HG03558 (cell line): ENCODE measurements around the gene CILP2.

Experiments used
- ATAC-seq: cut with Tn5 transposase; IDR thresholded peaks from one replicate; pipeline ENCODE4 v1.9.1; 2021; ENCODE audit warnings: moderate number of reproducible peaks; ENCODE audit not compliant: unreplicated experiment; ENCODE audit errors: extremely low read depth

The CILP2 gene

DNA sequence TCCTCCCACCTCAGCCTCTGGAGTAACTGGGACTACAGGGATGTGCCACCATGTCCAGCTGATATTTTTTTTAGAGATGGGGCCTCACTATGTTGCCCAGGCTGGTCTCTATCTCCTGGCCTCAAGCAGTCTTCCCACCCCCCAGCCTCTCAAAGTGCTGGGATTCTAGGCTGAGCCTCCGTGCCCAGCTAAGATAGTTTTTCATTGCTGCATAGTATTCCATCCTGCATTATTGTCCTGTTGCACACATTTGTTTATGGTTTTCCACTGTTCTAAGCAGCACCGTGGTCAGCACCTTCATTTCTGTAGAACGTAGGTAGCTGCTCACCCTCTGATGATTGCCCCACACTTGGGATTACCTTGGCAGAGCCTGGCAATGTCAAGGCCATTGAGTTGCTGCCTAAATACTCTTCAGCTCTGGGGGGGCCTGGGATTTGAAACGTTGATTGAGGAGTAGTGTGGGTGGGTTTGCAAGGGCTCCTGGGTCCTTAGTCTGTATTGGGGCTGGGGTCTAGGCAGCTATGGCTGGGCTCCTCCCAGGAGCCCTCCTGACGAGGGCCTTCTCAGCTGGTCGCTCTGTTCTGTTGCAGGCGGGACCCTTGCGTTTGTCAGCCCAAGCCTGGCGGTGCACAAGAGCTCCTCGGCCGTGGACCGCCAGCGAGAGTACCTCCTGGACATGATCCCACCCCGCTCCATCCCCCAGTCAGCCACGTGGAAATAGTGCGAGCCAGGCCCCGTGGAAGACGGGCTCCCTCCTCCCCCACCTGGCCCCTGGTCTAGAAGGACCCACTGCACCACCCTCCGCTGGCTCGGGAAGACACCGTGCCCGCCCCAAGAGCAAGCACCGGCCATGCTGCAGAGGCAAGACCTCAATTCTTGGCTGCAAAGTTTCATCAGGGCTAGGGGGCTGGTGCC lies 33.1 kb upstream of the CILP2 start:
- ATAC-seq = no peak

DNA sequence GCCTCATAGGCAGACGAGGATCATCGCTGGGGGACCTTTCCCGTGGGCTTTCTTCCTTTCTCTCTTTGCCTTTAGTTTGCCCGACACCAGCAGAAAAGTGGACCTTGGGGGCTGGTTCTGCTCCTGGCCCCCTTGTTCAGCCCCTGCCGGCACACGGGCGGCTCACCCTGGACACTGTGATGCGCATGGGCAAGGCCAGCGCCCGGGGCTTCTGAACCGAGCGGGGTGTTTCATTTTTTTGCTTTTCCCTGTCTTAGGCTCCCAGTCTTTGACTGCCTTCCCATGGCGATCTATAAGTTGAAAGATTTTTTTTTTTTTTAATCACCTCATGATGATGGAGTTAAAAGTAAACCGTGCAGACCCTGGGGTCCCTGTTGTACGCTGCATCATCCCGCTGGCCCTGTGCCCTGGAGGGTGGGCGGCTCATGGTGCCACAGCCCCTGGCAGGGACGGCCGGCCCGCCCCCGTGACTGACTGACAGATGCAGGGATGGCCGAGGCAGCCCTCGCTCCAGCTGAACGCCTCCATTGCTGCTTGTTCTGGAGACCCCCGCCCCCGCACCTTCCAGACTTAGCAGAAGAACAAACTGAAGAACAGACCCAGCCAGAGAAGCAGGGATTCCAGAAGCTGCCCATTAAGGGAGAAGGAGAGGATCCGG lies 32.3 kb upstream of the CILP2 start:
- no peak for ATAC-seq

DNA sequence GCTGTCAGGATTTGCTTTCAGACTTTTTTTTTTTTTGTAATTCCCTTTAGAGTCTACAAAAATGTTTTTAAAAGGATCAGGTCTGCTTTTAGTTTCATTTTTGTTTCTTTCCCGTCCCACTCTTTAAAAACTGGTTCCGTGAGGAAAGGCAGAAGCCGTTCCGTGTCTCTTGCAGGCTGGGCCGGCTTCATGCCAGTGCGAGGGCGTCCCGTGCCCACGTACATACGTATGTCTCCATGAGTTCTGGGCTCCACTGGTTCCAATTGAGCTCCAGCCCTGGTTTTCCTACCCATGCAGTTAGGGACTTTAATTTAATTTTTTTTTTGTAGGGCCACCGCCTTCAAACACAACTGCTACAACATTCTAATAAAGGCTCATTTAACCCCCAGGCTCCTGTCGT lies 31.5 kb upstream of the CILP2 start:
- ATAC-seq = no peak

DNA sequence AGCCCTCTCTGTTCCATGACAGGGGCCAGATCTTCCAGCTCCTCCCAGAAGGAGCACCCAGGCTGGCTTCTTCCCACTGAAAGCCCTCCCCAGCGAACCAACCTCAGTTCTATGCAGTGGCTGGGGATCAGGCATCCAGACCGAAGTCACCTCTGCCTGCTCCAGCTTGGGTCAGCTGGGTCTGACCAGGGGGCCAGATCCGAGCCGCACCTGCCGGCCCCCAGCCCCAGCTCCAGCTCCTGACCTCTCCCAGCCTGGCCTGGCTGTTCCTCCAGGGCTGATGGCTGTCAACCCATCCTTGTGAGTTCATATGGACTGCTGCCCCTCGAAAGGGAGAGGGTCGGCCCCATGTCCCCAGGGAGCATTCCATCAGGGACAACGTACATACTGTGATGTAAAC lies 30.7 kb upstream of the CILP2 start:
- ATAC-seq = no peak

DNA sequence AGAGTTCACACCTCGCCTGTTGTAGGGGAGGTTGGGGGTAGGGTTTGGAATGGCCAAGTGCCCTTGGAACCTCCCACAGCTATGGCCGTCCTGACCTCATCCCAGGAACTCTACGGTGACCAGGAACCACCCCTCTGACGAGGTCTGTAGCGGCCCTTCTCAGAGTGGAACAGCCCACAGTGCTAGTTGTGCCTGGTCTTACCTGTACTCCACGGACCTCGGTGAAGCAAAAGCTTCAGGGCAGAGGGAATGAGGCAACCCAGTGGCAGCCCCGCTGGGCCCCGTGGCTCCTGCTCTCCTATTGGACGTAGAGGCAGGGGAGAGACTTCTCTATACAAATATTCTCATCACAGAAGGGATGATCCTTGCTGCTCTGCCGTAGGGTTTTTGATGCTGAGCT lies 29.8 kb upstream of the CILP2 start:
- ATAC-seq = no peak

DNA sequence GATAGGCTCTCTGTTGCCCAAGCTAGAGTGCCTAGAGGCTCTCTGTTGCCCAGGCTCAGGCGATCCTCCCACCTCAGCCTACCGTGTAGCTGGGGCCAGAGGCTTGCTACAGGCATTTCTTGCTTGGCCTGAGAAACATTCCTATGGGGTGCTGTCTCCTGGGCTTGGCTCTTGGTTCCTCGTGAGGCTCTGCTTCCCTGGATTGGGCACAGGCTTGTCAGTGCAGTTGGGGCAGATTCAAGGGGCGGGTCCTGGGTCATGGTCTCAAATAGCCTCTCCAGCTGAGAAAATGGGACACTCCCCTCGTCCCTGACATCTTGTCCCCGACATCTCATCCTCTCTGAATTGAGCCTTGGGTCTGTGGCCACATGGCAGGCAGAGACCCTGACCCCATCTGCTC lies 27.6 kb upstream of the CILP2 start:
- no peak for ATAC-seq

DNA sequence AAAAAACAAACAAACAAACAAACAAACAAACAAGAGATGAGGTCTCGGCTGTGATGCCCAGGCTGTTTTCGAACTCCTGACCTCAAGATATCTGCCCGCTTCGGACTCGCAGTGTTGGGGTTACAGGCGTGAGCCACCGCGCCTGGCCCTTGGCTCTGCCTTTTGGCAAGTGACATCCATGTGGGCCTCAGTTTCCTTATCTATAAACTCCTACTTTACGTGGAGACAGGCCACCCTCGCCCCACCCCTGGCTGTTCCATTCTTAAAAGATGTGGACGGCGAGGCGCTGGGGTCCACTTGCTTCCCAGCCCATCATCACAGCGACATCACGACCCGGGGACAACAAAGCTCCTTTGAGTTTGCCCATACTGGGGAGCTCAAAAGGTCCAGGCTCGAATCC lies 24.4 kb upstream of the CILP2 start:
- ATAC-seq = no peak

DNA sequence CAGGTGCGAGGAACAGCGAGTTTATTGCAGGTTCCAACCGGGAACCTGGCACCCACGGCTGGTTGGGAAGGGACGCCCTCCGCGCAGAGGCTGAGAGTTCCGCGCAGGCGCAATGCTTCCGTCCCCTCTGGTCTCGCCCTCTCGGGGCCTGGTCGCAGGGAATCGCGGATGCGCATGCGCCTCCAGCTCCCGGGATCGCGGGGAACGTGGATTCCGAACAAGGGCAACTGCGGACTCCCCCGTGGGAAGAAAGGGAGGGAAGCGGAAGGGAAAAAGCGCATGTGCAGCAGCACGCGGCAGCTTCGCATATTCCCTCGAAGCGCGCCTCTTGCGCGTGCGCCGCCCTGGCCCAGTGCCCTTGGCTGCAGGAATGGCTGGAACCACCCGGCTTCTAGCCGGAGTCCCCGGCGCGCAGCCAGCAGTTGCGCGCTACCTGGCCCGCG lies 23.8 kb upstream of the CILP2 start:
- ATAC-seq = no peak

DNA sequence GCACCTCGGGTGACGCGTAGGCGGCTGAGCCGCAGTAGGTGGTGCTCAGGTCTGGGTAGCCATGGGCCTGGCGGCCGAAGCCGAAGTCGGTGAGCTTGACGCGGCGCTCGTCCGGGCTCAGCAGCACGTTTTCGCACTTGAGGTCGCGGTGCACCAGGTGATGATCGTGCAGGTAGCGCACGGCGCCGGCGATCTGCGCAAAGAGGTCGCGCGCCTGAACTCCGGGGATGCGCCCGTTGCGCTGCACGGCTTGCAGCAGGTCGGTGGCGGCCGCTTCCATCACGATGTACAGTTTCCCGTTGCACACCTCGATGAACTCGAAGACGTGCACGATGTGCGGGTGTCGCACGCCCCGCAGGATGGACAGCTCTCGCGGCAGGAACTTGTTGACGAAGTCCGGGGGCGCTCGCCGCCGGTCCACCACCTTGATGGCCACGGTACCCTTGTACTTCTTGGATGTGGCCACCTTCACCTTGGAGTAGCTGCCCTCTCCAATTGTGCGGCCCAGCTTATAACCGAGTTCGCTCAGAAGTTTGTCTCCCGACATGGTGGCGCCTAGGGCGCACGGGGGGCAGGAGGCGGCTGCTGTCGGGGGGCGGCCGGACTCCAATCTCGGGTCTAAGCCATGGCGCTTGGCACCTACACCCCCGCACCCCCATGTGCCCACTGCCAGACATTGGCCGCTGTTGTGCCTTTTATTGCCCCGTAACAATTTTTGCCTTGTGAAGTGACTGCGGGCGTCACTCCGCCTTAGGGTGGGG lies 23.0 kb upstream of the CILP2 start, which contains the start of gene TSSK6:
TSSK6 (minus strand) TSS at position 668 of the 761 bp plus-strand sequence; CDS start at position 547, 121 bp downstream.
- ATAC-seq = no peak

DNA sequence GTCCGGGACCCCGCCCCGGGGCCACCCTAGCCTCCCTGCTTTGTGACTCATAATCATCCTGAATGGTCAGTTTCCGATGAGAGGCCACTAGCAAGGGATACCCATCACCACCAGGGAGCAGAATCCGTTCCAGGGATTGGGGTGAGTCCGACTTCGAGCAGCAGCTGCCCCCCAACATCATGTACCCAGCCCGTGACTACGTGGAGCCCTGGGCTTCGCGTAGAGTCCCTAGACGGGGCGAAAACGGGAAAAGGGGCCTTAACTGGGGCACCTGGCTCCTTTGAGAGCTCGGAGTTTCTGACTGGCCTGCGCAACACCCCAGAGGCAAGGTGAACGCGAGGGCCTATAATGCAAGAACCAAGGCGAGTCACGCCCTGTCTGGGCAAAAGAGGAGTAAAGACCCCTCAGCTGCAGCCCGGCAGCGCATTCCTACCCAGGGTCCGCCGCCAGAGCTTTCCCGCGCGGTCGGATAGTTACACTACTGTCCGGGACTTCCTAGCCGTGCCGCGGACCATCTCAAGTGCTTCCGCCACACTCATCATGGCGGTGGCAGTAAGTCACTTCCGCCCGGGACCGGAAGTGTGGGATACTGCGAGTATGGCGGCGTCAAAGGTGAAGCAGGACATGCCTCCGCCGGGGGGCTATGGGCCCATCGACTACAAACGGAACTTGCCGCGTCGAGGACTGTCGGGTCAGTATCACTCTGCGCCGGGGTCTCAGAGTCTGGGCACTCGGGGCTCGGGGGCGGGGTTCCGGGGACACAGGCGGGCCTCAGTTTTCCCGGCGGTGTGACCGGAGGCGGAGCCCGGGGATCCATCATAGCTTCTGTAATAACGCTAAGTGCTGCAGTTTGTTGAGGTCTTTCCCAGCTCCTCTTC lies 22.2 kb upstream of the CILP2 start, which contains the start of gene NDUFA13:
NDUFA13 (plus strand) TSS at position 584 of the 878 bp plus-strand sequence; CDS start at position 598, 14 bp downstream.
- no peak for ATAC-seq

DNA sequence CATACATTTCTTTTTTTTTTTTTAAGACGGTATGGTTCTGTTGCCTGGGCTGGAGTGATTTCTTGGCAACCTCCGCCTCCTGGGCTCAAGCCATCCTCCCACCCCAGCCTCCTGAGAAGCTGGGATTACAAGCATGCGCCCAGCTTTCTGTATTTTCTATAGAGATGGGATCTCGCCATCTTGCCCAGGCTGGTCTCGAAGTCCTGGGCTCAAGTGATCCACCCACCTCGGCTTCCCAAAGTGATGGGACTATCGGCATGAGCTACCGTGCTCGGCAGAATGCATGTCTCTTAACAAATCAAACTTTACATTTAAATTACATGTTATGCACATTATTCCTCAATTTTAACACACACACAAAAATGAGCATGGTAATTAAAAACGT lies 20.8 kb upstream of the CILP2 start:
- no peak for ATAC-seq

DNA sequence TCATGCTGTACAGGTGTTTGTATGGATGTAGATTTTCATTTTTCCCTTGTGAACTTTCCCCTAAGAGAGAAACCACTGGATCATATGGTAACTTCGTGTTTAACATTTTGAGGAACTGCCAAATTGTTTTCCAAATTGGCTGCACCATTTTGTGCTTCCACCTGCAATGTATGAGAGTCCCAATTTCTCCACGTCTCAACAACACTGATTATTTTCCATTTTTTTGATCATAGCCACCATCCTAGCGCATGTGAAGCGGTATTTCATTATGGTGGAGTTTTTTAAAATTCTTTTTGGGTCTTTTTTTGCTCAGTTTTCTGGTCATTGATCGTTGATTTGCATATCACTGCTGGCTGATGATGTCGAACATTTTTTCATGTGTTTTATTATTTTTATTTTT lies 17.1 kb upstream of the CILP2 start:
- ATAC-seq = no peak

DNA sequence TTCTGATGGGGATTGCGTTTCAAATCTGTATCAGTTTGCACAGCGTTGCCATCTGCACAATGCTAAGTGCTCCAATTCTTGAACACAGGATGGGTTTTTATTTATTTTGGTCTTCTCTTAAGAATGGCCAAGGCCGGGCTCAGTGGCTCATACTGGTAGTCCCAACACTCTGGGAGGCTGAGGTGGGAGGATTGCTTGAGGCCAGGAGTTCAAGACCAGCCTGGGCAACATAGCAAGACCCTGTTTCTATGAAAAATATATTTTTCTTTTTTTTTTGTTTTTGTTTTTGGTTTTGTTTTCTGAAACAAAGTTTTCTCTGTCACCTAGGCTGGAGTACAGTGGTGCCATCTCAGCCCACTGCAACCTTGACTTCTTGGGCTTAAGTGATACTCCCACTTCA lies 14.9 kb upstream of the CILP2 start:
- no peak for ATAC-seq

DNA sequence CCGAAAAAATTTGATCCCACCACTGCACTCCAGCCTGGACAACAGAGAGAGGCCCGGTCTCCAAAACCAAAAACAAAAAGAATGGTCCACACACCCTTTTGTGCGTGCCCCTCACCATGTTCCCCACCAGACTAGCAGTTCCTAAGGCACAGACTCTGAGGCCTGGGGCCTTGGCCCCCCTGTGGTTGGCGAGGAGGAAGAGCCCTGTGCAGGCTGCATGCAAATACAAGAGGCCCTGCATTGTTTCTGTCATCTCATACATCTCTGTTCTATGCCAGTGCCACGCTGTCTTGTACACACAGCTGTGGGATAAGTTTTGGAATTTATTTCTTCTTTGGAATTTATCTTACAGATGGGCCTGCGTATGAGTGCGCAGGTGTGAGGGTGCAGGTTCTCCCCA lies 14.0 kb upstream of the CILP2 start:
- no peak for ATAC-seq

DNA sequence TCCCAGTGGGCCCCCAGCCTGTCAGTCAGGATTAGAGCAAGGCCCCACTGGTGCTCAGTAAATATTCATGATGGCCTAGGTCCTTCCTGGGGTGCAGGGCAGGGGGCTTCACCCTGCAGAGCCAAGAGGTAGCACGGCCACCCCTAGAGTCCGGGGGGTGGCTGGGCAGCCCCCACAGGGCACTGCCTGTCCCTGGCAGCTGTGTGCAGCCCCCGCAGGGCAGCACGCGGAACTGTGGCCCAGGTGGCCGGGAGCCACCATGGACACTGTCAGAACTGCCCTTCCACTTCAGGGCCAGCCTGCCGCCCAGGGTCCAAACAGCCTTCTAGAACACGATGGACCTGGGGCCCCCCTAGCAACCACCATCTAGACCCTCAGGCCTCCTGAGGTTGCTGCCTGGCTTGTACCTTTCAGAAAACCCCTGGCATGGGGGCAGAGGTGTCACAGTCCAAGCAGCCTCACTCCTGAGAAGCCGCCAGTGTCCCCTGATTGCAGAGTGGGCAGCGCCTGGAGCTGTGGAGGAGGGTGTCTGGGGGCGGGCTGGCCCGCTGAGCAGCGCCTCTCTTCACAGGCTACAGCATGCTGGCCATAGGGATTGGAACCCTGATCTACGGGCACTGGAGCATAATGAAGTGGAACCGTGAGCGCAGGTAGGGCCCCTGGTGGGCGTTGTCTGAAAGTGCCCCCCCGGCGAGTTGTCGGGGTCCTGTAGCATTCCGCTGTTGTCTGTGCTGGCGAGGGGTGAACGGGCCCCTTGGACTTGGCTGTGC lies 12.3 kb upstream of the CILP2 start:
- no peak for ATAC-seq

DNA sequence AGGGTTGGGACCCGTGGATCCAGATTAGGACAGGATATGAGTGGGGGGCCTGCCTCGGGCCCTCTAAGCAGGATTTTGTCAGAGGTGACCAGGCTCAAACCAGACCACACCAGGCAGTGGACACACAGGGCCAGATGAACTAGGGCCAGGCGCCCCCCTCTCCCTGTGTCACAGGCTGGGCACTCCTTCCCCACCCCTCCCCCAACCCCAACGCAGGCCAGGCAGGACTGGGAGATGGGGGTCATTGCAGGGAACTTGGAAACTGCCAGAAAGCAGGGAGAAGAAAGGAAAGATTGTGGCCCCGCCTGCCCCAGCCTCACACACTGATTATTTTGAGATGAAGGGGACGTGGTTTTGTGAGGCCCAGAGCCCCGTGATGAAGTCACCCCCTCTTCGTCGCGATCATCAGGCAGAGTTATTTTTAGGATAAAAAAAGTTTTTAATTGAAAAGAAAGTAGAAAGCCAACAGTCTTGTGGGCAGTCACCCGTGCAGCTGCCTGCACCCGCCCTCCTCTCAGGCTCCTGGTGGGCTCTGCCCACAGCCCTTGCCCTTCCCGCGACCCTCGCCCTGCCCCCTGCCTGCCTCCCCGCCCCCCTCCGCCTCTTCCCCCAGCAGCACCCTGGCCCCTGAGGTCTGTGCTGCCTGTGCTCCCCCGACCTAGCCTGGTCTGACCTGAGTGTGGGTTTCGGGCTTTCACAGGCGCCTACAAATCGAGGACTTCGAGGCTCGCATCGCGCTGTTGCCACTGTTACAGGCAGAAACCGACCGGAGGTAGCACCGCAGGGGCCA lies 11.3 kb upstream of the CILP2 start:
- ATAC-seq = no peak

DNA sequence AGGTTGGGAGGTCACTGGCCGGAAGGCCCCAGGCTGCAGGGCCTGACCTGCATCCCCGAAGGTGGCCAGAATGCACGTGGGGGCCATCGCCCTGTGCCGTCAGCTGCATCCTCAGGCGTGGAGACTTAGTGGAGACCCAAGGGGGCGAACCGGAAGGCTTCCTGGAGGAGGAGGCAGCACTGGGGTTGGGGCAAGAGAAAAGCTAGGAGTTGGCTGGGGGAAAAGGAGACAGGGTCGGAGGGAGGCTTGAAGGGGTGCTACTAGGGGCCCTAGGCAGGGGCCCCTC lies 10.8 kb upstream of the CILP2 start:
- ATAC-seq = no peak
